Brain microvascular endothelial cell (primary cell): ENCODE data around the gene KLHL34.

ENCODE experiments used
- DNase-seq: peaks from one replicate; pipeline ENCODE4 v3.0.0-alpha.2; 2020
- H3K27ac ChIP-seq: fragments of 250-450 bp; sonication (Bioruptor Pico); 2 replicates; pipeline ENCODE4 v1.5.1; 2020; ENCODE audit warnings: mild to moderate bottlenecking, moderate library complexity
- H3K27me3 ChIP-seq: fragments of 250-450 bp; sonication (Bioruptor Pico); replicated peaks from 2 replicates; pipeline ENCODE4 v1.5.1; 2020; ENCODE audit warnings: mild to moderate bottlenecking
- H3K36me3 ChIP-seq: fragments of 250-450 bp; sonication (Bioruptor Pico); replicated peaks from 2 replicates; pipeline ENCODE4 v1.5.1; 2020; ENCODE audit warnings: mild to moderate bottlenecking
- H3K4me3 ChIP-seq: 2 replicates; pipeline ENCODE4 v1.5.1; 2011; ENCODE audit warnings: low read depth, mild to moderate bottlenecking, control low read depth, low read length, moderate library complexity
- in situ Hi-C: cut with HindIII; loops from 2 replicates; pipeline ENCODE4 v1.10.0; 2017; ENCODE audit warnings: low sequenced_read_pairs, low pct_ligation_motif_present
- TF ChIP-seq, protein P1 (sequence below): IDR thresholded peaks from 2 replicates; pipeline ENCODE4 v1.5.1; 2011; ENCODE audit warnings: low read depth, mild to moderate bottlenecking, moderate library complexity, low read length, control low read depth, inconsistent platforms; ENCODE audit errors: missing control alignments

The KLHL34 gene

DNA sequence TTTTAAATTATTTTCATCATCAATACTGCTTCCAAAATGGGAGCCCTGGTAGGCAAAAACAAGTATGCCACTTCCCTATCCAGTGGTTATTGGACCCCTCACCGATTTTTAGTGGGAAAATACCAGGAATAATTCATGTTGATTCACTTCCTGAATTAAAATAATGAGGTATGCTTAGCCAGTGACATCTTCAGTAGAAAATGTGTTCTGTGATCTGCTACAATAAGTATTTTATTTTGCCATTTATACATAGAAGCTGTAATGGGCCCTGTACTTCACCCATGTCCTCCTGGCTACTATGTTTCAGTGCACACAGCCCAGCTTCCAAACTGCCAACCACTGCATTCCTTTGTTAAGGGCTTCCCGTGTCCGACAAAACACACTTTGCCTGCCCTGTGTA lies 41.0 kb upstream of the KLHL34 start:
- H3K4me3 ChIP-seq = no peak overlapping the region
- H3K27me3 ChIP-seq = no peaks in the 10 kb centered on the region
- H3K27ac ChIP-seq = no peak overlapping the region
- in situ Hi-C loops = no loop called here
- no peak for DNase-seq
- TF ChIP-seq, protein P1, sequence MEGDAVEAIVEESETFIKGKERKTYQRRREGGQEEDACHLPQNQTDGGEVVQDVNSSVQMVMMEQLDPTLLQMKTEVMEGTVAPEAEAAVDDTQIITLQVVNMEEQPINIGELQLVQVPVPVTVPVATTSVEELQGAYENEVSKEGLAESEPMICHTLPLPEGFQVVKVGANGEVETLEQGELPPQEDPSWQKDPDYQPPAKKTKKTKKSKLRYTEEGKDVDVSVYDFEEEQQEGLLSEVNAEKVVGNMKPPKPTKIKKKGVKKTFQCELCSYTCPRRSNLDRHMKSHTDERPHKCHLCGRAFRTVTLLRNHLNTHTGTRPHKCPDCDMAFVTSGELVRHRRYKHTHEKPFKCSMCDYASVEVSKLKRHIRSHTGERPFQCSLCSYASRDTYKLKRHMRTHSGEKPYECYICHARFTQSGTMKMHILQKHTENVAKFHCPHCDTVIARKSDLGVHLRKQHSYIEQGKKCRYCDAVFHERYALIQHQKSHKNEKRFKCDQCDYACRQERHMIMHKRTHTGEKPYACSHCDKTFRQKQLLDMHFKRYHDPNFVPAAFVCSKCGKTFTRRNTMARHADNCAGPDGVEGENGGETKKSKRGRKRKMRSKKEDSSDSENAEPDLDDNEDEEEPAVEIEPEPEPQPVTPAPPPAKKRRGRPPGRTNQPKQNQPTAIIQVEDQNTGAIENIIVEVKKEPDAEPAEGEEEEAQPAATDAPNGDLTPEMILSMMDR = no peak
- no peaks in the 10 kb centered on the region for H3K36me3 ChIP-seq

DNA sequence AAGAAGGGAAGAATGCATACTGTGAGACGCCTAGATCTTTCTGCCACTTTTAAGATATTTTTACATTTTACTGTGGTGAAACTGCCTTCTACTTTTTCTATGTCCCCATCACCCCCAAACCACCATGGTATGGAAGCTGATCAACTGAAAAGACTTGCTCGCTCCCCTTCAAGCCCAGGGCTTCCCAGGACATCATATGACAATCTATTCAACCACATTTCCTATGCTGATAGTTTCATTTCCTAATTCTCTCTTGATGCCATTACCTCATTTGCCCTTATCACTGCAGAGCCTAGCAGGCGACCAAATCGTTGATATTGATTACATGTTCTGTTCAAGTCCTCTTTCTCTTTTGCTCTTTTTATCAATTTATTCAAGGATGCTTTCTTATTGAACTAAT lies 40.1 kb upstream of the KLHL34 start:
- in situ Hi-C loops = no loop called here

DNA sequence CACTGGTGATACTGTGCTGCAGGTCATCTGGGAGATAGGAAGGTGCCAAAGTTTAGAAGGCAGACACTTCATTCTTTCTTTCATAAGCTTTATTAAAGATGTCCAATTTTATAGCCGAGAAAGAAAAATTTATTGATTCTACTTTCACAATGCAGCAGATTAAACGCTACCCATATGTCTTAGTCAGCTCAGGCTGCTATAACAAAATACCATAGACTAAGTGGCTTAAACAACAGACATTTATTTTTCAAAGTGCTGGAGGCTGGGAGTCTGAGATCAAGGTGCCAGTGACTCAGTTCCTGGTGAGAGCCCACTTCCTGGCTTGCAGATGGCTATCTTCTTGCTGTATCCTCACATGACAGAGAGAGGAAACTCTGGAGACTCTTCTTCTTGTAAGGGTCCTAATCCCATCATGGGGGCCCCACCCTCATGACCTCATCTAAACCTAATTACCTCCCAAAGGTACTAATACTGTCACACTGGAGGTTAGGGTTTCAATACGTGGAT lies 33.4 kb upstream of the KLHL34 start:
- Histone ChIP-seq H3K27ac (no peak overlapping the region), H3K36me3 (no peaks in the 10 kb centered on the region), H3K27me3 (no peaks in the 10 kb centered on the region), H3K4me3 (no peak overlapping the region)
- TF ChIP-seq, protein P1 = no peak
- in situ Hi-C loops = no loop called here
- DNase-seq = no peak

More for the DNA sequence above, 40.1 kb upstream of the KLHL34 start:
- Histone ChIP-seq H3K4me3 (no peak overlapping the region), H3K36me3 (no peaks in the 10 kb centered on the region), H3K27me3 (no peaks in the 10 kb centered on the region), H3K27ac (no peak overlapping the region)
- DNase-seq = no peak
- TF ChIP-seq, protein P1 = no peak

DNA sequence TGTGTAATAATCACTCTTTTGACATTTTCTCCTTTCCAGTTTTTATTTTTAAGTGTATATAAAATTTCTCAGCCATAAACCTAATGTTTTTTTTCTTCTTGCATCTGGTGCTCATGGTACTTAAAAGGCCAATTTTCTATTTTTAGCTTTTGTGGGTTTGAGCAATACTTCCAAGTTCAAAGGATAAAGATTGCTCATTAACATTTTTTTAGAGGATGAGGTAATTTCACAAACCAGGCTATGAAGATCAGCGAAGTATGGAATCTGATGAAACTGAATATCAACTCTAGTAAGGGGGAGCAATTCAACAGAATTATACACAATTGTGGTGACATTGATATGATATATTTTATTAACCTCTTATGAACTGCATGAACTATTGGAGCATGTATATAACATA lies 25.8 kb upstream of the KLHL34 start:
- in situ Hi-C loops = no loop called here
- no peaks in the 10 kb centered on the region for H3K36me3 ChIP-seq
- H3K27ac ChIP-seq = no peak overlapping the region
- no peaks in the 10 kb centered on the region for H3K27me3 ChIP-seq
- no peak for DNase-seq
- H3K4me3 ChIP-seq = no peak overlapping the region
- TF ChIP-seq, protein P1 = no peak

DNA sequence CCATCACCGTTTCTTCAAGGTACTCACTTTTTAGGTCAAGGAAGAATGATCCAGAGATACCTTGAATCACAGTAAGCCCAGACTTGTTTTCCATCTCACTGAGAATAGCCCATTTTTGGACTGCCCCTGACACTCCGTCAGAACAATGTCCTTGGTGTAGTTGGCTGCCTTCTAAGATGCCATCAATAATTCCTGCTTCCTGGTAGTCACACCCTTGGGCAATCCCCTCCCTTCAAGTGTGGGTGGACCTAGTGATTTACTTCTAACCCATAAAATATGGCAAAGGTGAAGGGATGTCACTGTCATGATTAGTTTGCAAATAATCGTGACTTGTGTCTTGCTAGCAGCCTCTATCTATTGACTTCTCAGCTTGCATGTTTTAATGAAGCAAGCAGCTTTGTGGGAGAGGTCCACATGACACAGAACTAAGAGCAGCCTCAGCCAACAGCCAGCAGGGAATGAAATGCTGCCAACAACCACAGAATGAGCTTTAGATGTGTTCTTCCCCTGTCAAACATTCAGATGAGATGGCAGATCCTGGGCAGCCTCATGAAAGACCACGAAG lies 20.0 kb upstream of the KLHL34 start:
- Histone ChIP-seq H3K36me3 (no peaks in the 10 kb centered on the region), H3K27ac (no peak overlapping the region), H3K4me3 (no peak overlapping the region), H3K27me3 (no peaks in the 10 kb centered on the region)
- DNase-seq = no peak
- TF ChIP-seq, protein P1 = no peak
- in situ Hi-C loops = no loop called here

DNA sequence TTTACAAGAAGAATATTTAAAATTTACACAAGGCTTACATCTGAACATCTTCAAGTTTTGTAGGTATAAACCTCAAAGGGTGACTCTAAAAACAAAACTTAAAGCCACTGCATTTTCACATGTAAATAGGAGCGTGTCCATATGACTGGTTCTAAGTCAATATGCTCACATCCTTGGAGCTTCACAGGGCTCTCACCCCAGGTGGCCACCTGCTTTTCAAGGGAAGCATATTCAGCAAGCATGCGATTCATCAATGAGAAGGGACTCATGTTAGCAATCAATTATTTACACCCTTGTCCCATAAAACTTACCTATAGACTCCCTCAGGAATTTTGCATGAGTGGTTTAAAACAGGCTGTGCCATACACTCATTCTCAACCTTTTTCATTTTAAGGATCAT lies 17.8 kb upstream of the KLHL34 start:
- DNase-seq = no peak
- in situ Hi-C loops = no loop called here
- Histone ChIP-seq H3K36me3 (no peaks in the 10 kb centered on the region), H3K27me3 (no peaks in the 10 kb centered on the region), H3K4me3 (no peak overlapping the region), H3K27ac (no peak overlapping the region)
- TF ChIP-seq, protein P1 = no peak
